RWPE1 (cell line): Measurements from ENCODE around the gene TRIB2.

Experiments
- CTCF ChIA-PET: fragments of 350-600 bp; sonication (Branson Sonifier 250); formaldehyde crosslinking; extraction: SDS; loops from one replicate; lab custom pipeline; 2021; lab: Yijun Ruan, JAX
- POLR2A ChIA-PET: fragments of 400-600 bp; formaldehyde crosslinking; extraction: SDS; loops from one replicate; lab custom pipeline; 2020; ENCODE audit warnings: antibody characterized with exemption; ENCODE audit not compliant: low non-redundant PET; lab: Yijun Ruan, JAX
- DNase-seq: peaks from one replicate; pipeline ENCODE4 v3.0.0; 2012; ENCODE audit warnings: low spot score
- H3K27ac ChIP-seq: fragments of 450-650 bp; 2 replicates; pipeline ENCODE4 v1.5.1; 2017
- TF ChIP-seq, protein P1 (sequence below): fragments of 450-650 bp; conservative IDR thresholded peaks from 2 replicates; pipeline ENCODE4 v1.5.1; 2017; ENCODE audit warnings: low read depth, mild to moderate bottlenecking

The TRIB2 gene

DNA sequence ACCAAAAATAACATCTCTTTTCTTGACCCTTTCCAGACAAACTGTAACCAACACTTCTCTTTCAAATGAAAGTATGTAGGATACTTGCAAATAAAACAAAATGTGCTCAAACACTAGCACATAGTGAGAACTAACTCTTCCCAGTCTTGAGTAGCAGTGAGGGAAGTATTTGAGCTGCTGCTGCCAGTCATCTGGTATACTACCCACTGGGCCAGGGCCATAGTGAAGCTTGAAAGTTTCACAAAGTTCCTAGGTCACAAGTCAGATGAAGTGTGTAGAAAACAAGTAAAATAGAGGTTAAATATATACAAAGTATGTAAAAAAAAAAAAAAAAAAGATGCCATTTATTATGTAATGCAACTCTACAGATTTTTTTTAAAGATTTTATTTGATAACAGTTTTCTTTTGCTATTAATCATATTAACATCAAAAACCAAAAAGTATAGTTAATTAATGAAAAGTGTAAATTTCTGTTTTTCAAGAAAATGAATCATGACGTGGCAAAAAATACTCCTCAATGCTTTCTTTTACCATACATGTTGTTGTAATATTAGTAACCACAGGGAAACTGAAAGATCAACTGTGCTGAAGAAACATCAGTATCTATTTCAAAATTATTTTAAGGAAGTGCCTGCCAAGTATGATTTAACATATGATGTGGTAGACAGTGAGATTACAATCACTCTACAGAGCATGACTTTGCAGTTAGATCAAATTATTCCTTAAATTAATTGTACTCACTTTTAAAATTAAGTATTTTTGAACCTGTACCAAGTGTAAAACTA is 21.6 kb upstream of the TRIB2 start:
- TF ChIP-seq, protein P1, sequence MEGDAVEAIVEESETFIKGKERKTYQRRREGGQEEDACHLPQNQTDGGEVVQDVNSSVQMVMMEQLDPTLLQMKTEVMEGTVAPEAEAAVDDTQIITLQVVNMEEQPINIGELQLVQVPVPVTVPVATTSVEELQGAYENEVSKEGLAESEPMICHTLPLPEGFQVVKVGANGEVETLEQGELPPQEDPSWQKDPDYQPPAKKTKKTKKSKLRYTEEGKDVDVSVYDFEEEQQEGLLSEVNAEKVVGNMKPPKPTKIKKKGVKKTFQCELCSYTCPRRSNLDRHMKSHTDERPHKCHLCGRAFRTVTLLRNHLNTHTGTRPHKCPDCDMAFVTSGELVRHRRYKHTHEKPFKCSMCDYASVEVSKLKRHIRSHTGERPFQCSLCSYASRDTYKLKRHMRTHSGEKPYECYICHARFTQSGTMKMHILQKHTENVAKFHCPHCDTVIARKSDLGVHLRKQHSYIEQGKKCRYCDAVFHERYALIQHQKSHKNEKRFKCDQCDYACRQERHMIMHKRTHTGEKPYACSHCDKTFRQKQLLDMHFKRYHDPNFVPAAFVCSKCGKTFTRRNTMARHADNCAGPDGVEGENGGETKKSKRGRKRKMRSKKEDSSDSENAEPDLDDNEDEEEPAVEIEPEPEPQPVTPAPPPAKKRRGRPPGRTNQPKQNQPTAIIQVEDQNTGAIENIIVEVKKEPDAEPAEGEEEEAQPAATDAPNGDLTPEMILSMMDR, result no peak
- no peak for DNase-seq
- CTCF ChIA-PET, result no interaction called here
- POLR2A ChIA-PET, result no interaction called here
- no peak overlapping the region for H3K27ac ChIP-seq

- no peak for DNase-seq
- POLR2A ChIA-PET, result no interaction called here
- TF ChIP-seq, protein P1, result no peak
- H3K27ac ChIP-seq, result no peak overlapping the region
- CTCF ChIA-PET, result interaction anchor here (0.6 kb wide), 1 partner anchor 534 kb away, joined by 3 read pairs; no protein-coding TSS in a partner anchor
These were observed 19.1 kb upstream of the TRIB2 start for GRCh38 chr2:12697617-12698016.

DNA sequence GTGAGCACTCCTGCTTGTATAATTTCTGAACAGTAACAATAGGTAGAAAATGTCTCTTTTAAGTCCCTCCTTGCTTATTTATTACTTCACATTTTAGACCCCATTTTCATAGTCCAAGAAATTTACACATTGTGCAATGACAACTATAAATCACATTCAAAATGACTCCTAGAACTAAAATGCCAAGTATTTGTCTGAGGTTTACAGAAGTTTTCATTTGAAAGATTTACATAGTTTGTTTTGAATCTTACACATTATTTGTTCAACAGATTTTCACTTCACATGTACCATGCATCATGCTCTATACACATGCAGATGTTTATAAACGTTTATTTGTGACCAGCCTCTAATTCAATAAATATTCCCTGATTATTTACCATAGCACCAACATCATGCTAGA is 15.7 kb upstream of the TRIB2 start:
- CTCF ChIA-PET, result no interaction called here

GRCh38 chr2:12701786-12702167 is 15.0 kb upstream of the TRIB2 start:
- peak overlapping the region; percentile 83 for H3K27ac ChIP-seq
- CTCF ChIA-PET, result no interaction called here
- POLR2A ChIA-PET, result no interaction called here

More for the DNA sequence above, 15.7 kb upstream of the TRIB2 start:
- H3K27ac ChIP-seq, result no peak overlapping the region
- DNase-seq, result no peak
- TF ChIP-seq, protein P1, result no peak
- POLR2A ChIA-PET, result no interaction called here

DNA sequence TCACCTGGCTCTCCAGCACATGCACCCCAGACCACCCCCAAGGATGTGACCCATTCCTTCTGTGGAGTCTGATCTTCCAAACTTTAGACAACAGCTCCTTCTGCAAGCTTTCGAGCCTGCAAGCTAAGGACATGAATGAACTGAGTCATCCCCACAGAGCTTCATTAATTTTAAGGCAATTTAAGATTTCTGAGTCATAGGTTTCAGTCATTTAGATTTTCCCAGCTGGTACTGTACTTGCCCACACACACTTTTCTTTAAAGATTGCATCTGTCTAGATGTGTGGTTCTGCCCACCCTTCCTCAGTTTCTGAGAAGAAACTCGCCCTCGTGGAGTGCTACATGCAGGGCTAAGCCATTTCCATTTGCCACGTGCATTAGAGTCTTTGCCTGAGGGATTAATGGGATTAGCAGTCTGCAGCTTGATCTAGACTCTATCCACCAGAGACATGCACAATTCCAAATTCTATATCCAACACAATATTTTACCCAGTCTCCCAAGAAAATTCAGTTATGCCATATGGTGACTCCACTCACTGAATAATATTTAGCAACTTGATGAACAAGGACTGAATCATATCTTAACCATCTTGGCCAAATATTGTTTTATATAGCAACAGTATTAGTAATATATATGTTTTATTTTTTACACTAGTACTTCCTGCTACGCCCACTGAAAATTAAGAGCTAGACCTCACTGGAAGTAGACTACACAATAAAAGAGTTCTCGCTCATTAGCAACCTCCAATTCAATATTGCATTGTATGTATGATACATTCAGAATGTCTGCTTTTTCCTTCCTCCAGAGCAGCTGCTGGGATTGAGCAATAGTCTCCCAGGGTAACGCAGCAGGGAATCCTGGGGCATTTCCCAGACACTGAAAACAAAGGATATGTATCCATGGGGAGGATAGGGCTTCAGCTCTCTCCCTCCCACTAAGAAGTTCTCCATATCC is 14.3 kb upstream of the TRIB2 start:
- peak; percentile 86 for DNase-seq
- ChIA-PET CTCF (no interaction called here), POLR2A (no interaction called here)
- TF ChIP-seq, protein P1, result no peak
- H3K27ac ChIP-seq, result peak overlapping the region; percentile 83

More at GRCh38 chr2:12701786-12702167, 15.0 kb upstream of the TRIB2 start:
- no peak for DNase-seq
- TF ChIP-seq, protein P1, result no peak

GRCh38 chr2:12704378-12704777 is 12.4 kb upstream of the TRIB2 start:
- CTCF ChIA-PET, result no interaction called here
- no peak overlapping the region for H3K27ac ChIP-seq
- POLR2A ChIA-PET, result no interaction called here
- no peak for DNase-seq
- TF ChIP-seq, protein P1, result no peak
